Measurements from ENCODE around the gene EFHC2.
A peak's percentile ranks its signal among the peaks of the same experiment; 100 is the strongest.
"Not testable (repeated sequence)": the region's sequence is repeated elsewhere in the genome, so short reads cannot be mapped to it uniquely, and the experiment has no call there.

The EFHC2 gene

GRCh38 chrX:44291468-44292092, 51.9 kb downstream of the EFHC2 start:
- DNase-seq = no peak

DNA sequence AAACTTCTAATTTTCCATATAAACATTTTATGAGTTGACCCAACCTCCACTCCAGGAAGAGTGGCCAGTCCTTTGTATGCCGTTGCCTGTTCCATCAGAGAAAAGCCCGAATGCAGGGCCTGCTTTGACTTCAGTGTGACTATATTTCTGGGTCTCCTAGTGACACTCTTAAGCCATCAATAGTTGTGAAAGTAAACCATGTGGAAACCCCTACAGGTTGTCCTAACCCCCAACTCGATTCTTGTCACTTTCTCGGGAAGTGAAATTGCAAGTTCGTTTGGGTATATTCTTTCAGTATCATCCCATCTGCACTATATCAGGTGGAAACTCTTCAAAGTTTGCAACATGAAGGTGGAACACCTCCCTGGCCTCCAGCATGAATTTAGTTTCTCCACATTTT, 52.8 kb downstream of the EFHC2 start:
- no peak for DNase-seq

DNA sequence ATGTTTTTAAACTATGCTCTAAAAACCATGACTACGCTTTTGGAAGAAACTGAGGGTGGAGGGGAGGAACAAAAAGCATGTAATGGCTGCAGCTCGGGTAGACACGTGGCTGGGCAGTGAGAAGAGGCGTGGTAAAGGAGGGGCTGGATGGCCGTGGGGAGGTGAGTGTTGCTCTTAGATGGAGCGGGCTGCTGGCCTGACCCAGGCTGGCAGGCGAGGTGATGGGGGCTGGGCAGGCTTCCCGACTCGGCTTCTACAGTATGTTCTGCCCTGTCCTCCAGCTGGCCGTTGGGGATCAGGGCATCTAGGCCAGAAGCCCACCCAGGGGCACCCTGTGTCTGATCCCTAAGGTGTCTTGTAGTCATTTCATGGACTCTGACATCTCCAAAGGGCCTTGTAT, 60.7 kb downstream of the EFHC2 start:
- no peak for DNase-seq

DNA sequence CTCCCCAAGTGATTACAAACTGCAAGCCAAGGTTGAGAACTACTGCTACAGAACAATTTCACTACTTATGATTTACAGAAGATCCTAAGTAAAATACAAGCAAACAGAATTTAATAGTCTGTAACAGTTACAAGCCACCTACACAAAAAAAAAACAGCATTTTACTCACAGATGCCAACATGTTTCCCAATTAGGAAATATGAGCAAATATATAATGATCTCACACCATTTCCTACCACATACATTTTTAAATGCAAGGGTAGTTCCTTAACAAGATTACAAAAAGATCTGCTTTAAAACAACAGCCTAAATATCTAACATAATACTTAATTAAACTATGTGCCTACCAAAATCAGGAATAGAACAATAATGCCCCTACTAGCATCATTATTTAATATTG, 63.4 kb downstream of the EFHC2 start:
- DNase-seq = no peak

DNA sequence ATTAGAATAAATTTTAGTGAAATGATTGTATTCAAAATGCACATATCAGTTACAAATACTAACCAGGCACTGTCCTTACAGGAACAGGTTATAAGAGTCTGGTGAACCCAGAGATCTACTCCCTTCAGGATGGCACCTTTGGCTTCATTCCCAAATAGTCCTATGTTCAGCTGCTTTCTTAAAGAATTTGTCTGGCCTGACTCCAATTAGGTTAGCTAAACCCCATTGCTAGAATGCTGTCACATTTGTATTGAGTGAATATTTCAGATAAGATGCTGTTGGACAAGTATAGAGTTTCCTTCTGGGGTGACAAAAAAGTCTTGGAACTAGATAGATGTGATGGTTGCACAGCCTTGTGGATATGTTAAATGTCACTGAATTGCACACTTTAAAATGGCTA, 69.4 kb downstream of the EFHC2 start:
- DNase-seq = no peak

- no peak for DNase-seq
Measured at GRCh38 chrX:44267861-44268260, 75.6 kb downstream of the EFHC2 start.

GRCh38 chrX:44267116-44267515, 76.4 kb downstream of the EFHC2 start:
- DNase-seq = no peak

GRCh38 chrX:44265559-44265958, 77.9 kb downstream of the EFHC2 start:
- DNase-seq = no peak

DNA sequence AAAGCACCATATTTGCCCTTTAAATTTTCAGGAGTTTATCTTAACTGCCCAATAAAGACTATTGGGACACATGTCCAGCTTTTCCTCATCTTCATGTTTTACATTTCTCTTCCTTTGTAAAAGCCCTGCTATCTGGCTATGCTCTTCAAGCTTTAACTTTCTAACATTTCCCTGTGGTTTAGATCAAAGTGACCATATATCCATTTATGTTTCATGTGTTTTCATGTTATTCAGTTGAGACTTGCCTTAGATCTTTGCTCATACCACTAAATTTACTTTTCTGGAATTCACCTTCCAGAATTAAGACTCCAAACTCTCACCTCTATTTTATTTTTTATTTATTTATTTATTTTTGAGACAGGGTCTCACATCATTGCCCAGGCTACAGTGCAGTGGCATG, 78.5 kb downstream of the EFHC2 start:
- DNase-seq = no peak

DNA sequence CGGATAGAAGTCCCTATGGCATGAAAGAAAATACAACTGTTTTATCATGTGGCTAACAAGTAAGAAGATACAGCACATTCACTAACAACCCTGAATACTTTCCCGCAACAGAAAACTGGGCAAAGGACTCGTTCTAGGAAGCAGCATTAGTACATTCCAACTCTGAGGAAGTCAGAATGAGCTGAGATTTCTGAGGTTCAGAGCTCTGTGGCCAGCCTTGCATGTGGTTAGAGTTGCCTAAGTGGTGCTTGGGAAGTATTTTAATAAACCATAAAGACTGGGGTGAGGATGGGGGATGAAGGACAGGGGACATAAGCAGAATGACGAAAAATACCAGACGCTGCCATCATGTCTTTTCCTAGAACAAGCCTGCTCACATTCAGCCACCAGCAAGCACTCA, 82.2 kb downstream of the EFHC2 start:
- no peak for DNase-seq

DNA sequence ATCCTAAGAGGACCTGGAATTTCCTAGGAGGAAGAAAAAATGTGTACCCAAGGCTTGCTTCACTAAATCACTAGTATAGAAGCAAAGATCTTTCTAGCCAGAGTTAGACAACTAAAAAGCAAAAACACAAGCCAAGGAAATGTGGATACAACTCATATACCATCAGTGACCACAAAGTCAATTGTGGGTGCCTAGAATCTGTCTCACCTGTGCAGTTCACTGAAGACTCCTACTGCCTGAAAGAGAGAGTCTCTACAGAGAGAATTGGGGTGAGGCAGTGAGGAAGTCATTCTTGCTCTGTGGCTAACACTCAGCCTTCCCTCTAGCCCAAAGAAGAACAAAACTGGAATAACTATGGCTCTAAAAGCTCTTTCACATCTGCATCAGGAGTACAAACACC, 82.9 kb downstream of the EFHC2 start:
- no peak for DNase-seq

- DNase-seq = not testable (repeated sequence)
Measured at GRCh38 chrX:44255742-44256141, 87.7 kb downstream of the EFHC2 start.

- no peak for DNase-seq
Measured at GRCh38 chrX:44253575-44253942, 89.9 kb downstream of the EFHC2 start.

GRCh38 chrX:44252688-44253574, 90.5 kb downstream of the EFHC2 start:
- DNase-seq = peak; percentile 33

- DNase-seq = no peak
Measured at GRCh38 chrX:44247468-44247867, 96.0 kb downstream of the EFHC2 start.

GRCh38 chrX:44246826-44247225, 96.6 kb downstream of the EFHC2 start:
- DNase-seq = no peak

DNA sequence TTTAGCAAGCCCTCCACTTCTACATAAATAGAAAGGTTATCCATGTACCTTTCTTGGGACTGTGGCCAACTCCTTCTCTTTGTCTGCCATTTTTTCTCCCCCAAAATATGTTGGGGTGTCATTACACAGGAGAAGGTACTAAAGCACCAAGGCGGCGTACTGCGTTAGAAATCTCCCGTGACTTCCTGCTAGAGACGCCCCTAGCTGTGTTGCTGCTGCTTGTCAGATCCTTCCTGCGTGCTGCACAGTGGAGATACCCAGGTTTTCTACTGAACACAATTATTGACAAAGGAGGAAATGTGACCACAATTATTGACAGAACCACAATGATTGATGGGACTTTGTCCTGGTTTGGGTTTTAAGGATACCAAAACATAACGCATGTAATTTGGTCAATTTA, 97.7 kb downstream of the EFHC2 start:
- no peak for DNase-seq

DNA sequence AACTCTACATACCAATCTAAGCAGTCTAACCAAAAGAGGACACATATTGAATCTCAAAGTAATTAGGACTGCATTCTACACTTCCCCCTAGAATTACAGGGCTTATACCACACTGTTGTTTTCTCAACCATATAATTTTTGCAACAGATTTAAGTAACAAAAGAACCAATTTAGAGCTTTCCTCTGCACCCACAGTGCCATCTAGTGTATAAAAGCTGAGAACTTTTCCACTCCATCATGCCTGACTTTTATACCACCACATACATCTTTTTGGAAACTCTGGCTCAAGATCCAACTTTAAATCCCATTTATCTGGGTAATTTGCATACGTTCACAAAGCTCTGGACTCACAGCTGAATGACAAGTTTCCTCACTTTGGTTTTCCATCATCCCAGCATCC, 99.5 kb downstream of the EFHC2 start:
- peak; percentile 41 for DNase-seq

GRCh38 chrX:44241546-44241945, 101.9 kb downstream of the EFHC2 start:
- no peak for DNase-seq

- DNase-seq = no peak
Measured at GRCh38 chrX:44240036-44240435, 103.4 kb downstream of the EFHC2 start.

- DNase-seq = no peak
Measured at GRCh38 chrX:44239036-44239435, 104.4 kb downstream of the EFHC2 start.

- no peak for DNase-seq
Measured at GRCh38 chrX:44235534-44235933, 107.9 kb downstream of the EFHC2 start.

GRCh38 chrX:44234541-44234940, 108.9 kb downstream of the EFHC2 start:
- DNase-seq = no peak

- no peak for DNase-seq
Measured at GRCh38 chrX:44234116-44234515, 109.4 kb downstream of the EFHC2 start.

DNA sequence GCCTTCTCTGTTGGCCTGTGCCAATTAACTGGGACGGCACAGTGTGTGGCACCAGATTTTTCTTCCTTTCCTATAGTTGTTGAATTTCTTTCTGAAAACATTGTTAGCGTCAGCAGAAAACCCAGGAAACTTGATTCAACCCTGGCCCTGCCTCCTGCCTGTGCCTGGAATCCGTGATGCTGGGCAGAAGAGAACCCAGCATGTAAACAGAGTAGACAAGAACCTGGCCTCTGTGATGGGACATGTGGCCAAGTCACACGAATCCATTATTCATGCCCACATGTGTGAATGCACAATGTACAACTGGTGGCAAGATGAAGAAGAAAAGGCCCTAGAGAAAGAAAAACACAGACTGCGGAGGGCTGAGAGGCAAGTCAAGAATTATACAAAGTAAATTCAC, 111.4 kb downstream of the EFHC2 start:
- no peak for DNase-seq
